ENCODE measurements around the gene NACA2. TPM values are rescaled to one million over a fixed set of nuclear protein-coding genes. Genes with fewer than 3 reads are reported as not detected.

NACA2 gene
- total RNA-seq, 1 donor from 2014 or later, result not detected

- Mint-ChIP-seq H3K9me3 (ENCODE audit: unreplicated experiment) (peaks cover 30% of the 10 kb centered on the region), H3K27ac (ENCODE audit: unreplicated experiment) (no peak overlapping the region), H3K4me3 (ENCODE audit: unreplicated experiment) (no peak overlapping the region), H3K27me3 (ENCODE audit: unreplicated experiment) (peaks cover 54% of the 10 kb centered on the region), H3K4me1 (ENCODE audit: unreplicated experiment) (no peaks in the 10 kb centered on the region), H3K36me3 (ENCODE audit: unreplicated experiment) (no peaks in the 10 kb centered on the region)
- no peak for TF ChIP-seq CTCF (IDR thresholded peaks at IDR 0.05)
- no peak for DNase-seq (ENCODE audit: extremely low spot score, unreplicated experiment)
Measured at GRCh38 chr17:61545335-61545938, 45.6 kb downstream of the NACA2 start.

DNA sequence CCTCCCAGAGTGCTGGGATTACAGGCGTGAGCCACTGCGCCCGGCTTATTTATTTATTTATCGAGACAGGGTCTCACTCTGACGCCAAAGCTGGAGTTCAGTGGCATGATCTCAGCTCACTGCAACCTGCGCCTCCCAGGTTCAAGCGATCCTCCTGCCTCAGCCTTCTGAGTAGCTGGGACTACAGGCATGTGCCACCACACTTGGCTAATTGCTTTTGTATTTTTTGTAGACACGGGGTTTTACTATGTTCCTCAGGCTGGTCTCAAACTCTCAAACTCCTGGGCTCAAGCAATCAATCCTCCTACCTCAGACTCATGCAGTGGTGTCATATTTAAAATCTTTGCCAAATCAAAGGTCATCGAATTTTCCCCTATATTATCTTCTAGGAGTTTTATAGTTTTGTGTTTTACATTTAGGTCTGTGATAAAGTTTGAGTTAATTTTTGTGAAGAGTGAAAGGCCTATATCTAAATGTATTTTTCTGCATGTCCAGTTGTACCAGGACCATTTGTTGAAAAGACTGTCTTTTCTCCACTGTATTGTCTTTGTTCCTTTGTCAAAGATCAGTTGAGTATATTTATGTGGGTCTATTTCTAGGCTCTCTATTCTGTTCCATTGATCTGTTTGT, 47.1 kb downstream of the NACA2 start:
- Mint-ChIP-seq H3K4me3 (ENCODE audit: unreplicated experiment) (no peak overlapping the region), H3K27ac (ENCODE audit: unreplicated experiment) (no peak overlapping the region), H3K9me3 (ENCODE audit: unreplicated experiment) (peaks cover 31% of the 10 kb centered on the region), H3K4me1 (ENCODE audit: unreplicated experiment) (no peaks in the 10 kb centered on the region), H3K36me3 (ENCODE audit: unreplicated experiment) (no peaks in the 10 kb centered on the region), H3K27me3 (ENCODE audit: unreplicated experiment) (peaks cover 44% of the 10 kb centered on the region)
- no peak for TF ChIP-seq CTCF (IDR thresholded peaks at IDR 0.05)
- no peak for DNase-seq (ENCODE audit: extremely low spot score, unreplicated experiment)

DNA sequence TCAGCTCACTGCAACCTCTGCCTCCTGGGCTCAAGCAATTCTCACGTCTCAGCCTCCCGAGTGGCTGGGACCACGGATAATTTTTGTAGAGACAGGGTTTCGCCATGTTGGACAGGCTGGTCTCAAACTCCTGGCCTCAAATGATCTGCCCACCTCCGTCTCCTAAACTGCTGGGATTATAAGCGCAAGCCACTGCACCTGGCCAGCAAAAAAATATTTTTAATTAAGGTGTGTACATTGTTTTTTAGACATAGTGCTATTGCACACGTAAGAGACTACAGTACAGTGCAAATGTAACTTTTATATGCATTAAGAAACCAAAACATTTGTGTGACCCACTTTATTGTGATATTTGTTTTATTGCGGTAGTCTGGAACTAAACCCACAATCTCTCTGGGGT, 49.0 kb downstream of the NACA2 start:
- no peak for TF ChIP-seq CTCF (IDR thresholded peaks at IDR 0.05)
- H3K27me3 Mint-ChIP-seq (ENCODE audit: unreplicated experiment), result peaks cover 27% of the 10 kb centered on the region

DNA sequence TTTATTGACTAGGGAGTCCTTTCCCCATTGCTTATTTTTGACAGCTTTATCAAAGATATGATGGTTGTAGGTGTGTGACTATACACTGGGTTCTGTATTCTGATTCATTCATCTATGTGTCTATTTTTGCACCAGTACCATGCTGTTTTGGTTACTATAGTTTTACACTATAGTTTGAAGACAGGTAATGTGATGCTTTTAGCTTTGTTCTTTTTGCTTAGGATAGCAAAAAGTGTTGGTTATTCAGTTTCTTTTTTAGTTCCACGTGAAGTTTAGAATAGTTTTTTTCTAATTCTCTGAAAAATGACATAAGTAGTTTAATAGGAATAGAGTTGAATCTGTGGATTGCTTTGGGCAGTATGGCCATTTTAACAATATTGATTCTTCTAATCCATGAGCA, 50.1 kb downstream of the NACA2 start:
- Mint-ChIP-seq H3K4me3 (ENCODE audit: unreplicated experiment) (no peak overlapping the region), H3K36me3 (ENCODE audit: unreplicated experiment) (no peaks in the 10 kb centered on the region), H3K27me3 (ENCODE audit: unreplicated experiment) (peaks cover 16% of the 10 kb centered on the region), H3K4me1 (ENCODE audit: unreplicated experiment) (no peaks in the 10 kb centered on the region), H3K27ac (ENCODE audit: unreplicated experiment) (no peak overlapping the region), H3K9me3 (ENCODE audit: unreplicated experiment) (peaks cover 23% of the 10 kb centered on the region)
- no peak for TF ChIP-seq CTCF (IDR thresholded peaks at IDR 0.05)
- DNase-seq (ENCODE audit: extremely low spot score, unreplicated experiment), result no peak

More for the DNA sequence above, 49.0 kb downstream of the NACA2 start:
- peaks cover 31% of the 10 kb centered on the region for H3K9me3 Mint-ChIP-seq (ENCODE audit: unreplicated experiment)
- H3K27ac Mint-ChIP-seq (ENCODE audit: unreplicated experiment), result no peak overlapping the region
- no peak overlapping the region for H3K4me3 Mint-ChIP-seq (ENCODE audit: unreplicated experiment)
- H3K36me3 Mint-ChIP-seq (ENCODE audit: unreplicated experiment), result no peaks in the 10 kb centered on the region
- DNase-seq (ENCODE audit: extremely low spot score, unreplicated experiment), result no peak
- no peaks in the 10 kb centered on the region for H3K4me1 Mint-ChIP-seq (ENCODE audit: unreplicated experiment)

Other genes with a start within 250 kb of the NACA2 start
- 24.6 and 25.9 TPM in 2 replicates for gene TBX2, start 191.4 kb downstream of the NACA2 start, total RNA-seq
- gene TBX4, start 138.8 kb downstream of the NACA2 start, total RNA-seq, result not detected in 2 replicates